BJ (cell line): ENCODE measurements around the gene NELL2. TPM values are rescaled to one million over a fixed set of nuclear protein-coding genes. Genes with fewer than 3 reads are reported as not detected.

Experiments
- CTCF ChIA-PET: fragments of 350-600 bp; formaldehyde crosslinking; extraction: SDS; loops from one replicate; lab custom pipeline; 2021; ENCODE audit warnings: antibody characterized with exemption, inconsistent platforms; lab: Yijun Ruan, JAX
- POLR2A ChIA-PET: fragments of 300-600 bp; sonication (Branson Sonifier 250); formaldehyde crosslinking; extraction: SDS; loops from one replicate; lab custom pipeline; 2021; ENCODE audit warnings: antibody characterized with exemption; lab: Charles Lee
- DNase-seq: peaks from one replicate; pipeline ENCODE4 v3.0.0-alpha.2; 2011; ENCODE audit warnings: low read depth
- H3K27me3 ChIP-seq: 2 replicates; pipeline ENCODE4 v1.6.0; 2011; ENCODE audit warnings: low read length; ENCODE audit not compliant: control insufficient read depth, insufficient read depth
- H3K36me3 ChIP-seq: 2 replicates; pipeline ENCODE4 v1.5.1; 2011; ENCODE audit warnings: low read length; ENCODE audit not compliant: control insufficient read depth, insufficient read depth
- H3K4me3 ChIP-seq: 2 replicates; pipeline ENCODE4 v1.5.1; 2011; ENCODE audit warnings: low read depth, mild to moderate bottlenecking, control low read depth, low read length
- CTCF ChIP-seq: IDR thresholded peaks from 2 replicates; pipeline ENCODE4 v1.5.1; 2011; ENCODE audit warnings: low read depth, mild to moderate bottlenecking, control low read depth, inconsistent platforms, low read length, moderate library complexity; ENCODE audit not compliant: insufficient read depth
- polyA plus RNA-seq: library from polyadenylated mRNA; depleted of rRNA; stranded (reverse); fragments of >200 nt; gene quantifications from 2 replicates; pipeline ENCODE4 v1.2.3, GENCODE V29; 2011

The NELL2 gene
- polyA plus RNA-seq, 1 experiment = 0.23 TPM

GRCh38 chr12:44859998-44860689 is 16.0 kb downstream of the NELL2 start:
- no peak overlapping the region for H3K4me3 ChIP-seq
- POLR2A ChIA-PET = no interaction called here
- no peak for TF ChIP-seq CTCF
- no peaks in the 10 kb centered on the region for H3K27me3 ChIP-seq
- DNase-seq = no peak
- CTCF ChIA-PET = no interaction called here
- H3K36me3 ChIP-seq = no peaks in the 10 kb centered on the region

GRCh38 chr12:44858226-44858855 is 17.8 kb downstream of the NELL2 start:
- POLR2A ChIA-PET = no interaction called here
- CTCF ChIA-PET = no interaction called here
- no peaks in the 10 kb centered on the region for H3K27me3 ChIP-seq
- no peak for TF ChIP-seq CTCF
- no peak overlapping the region for H3K4me3 ChIP-seq
- no peak for DNase-seq
- no peaks in the 10 kb centered on the region for H3K36me3 ChIP-seq

- ChIA-PET CTCF (interaction anchor here (0.7 kb wide), 1 partner anchor 38 kb away, joined by 3 read pairs; no protein-coding TSS in a partner anchor), POLR2A (no interaction called here)
- no peak for TF ChIP-seq CTCF
- Histone ChIP-seq H3K36me3 (no peaks in the 10 kb centered on the region), H3K27me3 (no peaks in the 10 kb centered on the region), H3K4me3 (no peak overlapping the region)
- no peak for DNase-seq
Measured at GRCh38 chr12:44852483-44852882, 23.6 kb downstream of the NELL2 start.

GRCh38 chr12:44851586-44851985 is 24.5 kb downstream of the NELL2 start:
- Histone ChIP-seq H3K36me3 (no peaks in the 10 kb centered on the region), H3K4me3 (no peak overlapping the region), H3K27me3 (no peaks in the 10 kb centered on the region)
- no peak for DNase-seq
- ChIA-PET CTCF (no interaction called here), POLR2A (no interaction called here)
- no peak for TF ChIP-seq CTCF

- no peaks in the 10 kb centered on the region for H3K27me3 ChIP-seq
- no peak for TF ChIP-seq CTCF
- H3K4me3 ChIP-seq = no peak overlapping the region
- H3K36me3 ChIP-seq = no peaks in the 10 kb centered on the region
- ChIA-PET POLR2A (no interaction called here), CTCF (no interaction called here)
- no peak for DNase-seq
Measured at GRCh38 chr12:44848703-44849085, 27.4 kb downstream of the NELL2 start.
